ENCODE data around the gene LHFPL2. TPM values are rescaled to one million over a fixed set of nuclear protein-coding genes. Genes with fewer than 3 reads are reported as not detected.
A peak's percentile ranks its signal among the peaks of the same experiment; 100 is the strongest.

The LHFPL2 gene
- total and polyA plus RNA-seq, 9 of the 15 experiments (the other 6 are each of a cell fraction or from before 2014, with no cell fraction given), result 1.0 to 6.6 (median 4.6) TPM

DNA sequence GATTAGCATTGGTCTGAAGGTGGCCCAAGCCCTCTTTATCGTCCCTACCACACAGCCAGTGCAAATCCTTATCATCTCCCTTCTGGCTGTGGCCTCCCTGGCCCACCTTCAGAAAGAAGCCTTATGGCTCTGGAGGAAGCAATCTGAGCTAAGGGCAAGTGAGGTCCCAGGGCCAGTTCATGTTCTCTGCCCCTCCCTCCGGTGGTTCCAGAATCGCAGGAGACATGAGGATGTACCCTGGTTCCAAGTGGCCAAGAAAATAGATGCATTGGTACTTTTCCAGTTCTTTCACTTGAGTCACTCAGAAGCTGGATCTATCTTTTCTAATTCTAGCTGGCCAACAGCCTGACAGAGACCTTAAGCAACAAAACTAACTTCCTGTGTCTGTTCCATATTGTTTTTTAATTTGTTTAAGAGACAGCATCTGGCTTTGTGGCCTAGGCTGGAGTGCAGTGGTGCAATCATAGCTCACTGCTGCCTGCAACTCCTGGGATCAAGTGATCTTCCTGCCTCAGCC lies 60.7 kb downstream of the LHFPL2 start (continued):
- no peak for TF ChIP-seq CHD7 (IDR thresholded peaks at IDR 0.05; ENCODE audit: low read depth, low read length)
- peak; percentile 90 for TF ChIP-seq THRA (IDR thresholded peaks at IDR 0.05)
- peak; percentile 98 for TF ChIP-seq PML (IDR thresholded peaks at IDR 0.05; ENCODE audit: low read length)
- TF ChIP-seq, protein P1, sequence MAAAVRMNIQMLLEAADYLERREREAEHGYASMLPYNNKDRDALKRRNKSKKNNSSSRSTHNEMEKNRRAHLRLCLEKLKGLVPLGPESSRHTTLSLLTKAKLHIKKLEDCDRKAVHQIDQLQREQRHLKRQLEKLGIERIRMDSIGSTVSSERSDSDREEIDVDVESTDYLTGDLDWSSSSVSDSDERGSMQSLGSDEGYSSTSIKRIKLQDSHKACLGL (CRISPR knock-in tag; IDR thresholded peaks at IDR 0.05; ENCODE audit: borderline replicate concordance, poor library complexity, severe bottlenecking), result no peak
- TF ChIP-seq GTF2B (IDR thresholded peaks at IDR 0.05; ENCODE audit: extremely low read depth, insufficient read length), result no peak
- TF ChIP-seq BDP1 (IDR thresholded peaks at IDR 0.05; ENCODE audit: insufficient read depth, insufficient read length), result no peak
- TF ChIP-seq XRCC4 (IDR thresholded peaks at IDR 0.05; ENCODE audit: extremely low read depth, insufficient read depth, insufficient read length), result no peak
- no peak for TF ChIP-seq ZNF280B (CRISPR knock-in tag; IDR thresholded peaks at IDR 0.05)
- TF ChIP-seq CCAR2 (IDR thresholded peaks at IDR 0.05; ENCODE audit: low read depth, low read length), result no peak
- no peak for TF ChIP-seq HDAC8 (tag; IDR thresholded peaks at IDR 0.05)
- TF ChIP-seq FUS (optimal IDR thresholded peaks at IDR 0.05; ENCODE audit: low read depth, low read length), result no peak
- no peak for TF ChIP-seq TCFL5 (CRISPR knock-in tag; conservative IDR thresholded peaks at IDR 0.05)
- peak; percentile 98 for TF ChIP-seq CBFA2T2 (conservative IDR thresholded peaks at IDR 0.05)

All from K562 (cell line).